ENCODE measurements around the gene TRIM10. TPM values are rescaled to one million over a fixed set of nuclear protein-coding genes. Genes with fewer than 3 reads are reported as not detected.

Gene TRIM10
- total RNA-seq, 1 donor from 2014 or later: not detected

GRCh38 chr6:30195951-30196350 lies 34.9 kb upstream of the TRIM10 start:
- H3K9me3 ChIP-seq (replicated peaks): no peaks in the 10 kb centered on the region
- no peaks in the 10 kb centered on the region for H3K27me3 ChIP-seq (ENCODE audit: low read depth)
- no peak for TF ChIP-seq CTCF (IDR thresholded peaks at IDR 0.05; ENCODE audit: borderline replicate concordance)
- no peak for DNase-seq
- H3K4me3 ChIP-seq: no peak overlapping the region
- H3K27ac ChIP-seq (replicated peaks): no peak overlapping the region
- intact Hi-C loops (cut with micrococcal nuclease): no loop called here
- peaks cover 5% of the 10 kb centered on the region for H3K4me1 ChIP-seq
- H3K36me3 ChIP-seq: peaks cover 86% of the 10 kb centered on the region

- Histone ChIP-seq H3K36me3 (peaks cover 86% of the 10 kb centered on the region), H3K4me1 (no peaks in the 10 kb centered on the region), H3K4me3 (no peak overlapping the region), H3K9me3 (replicated peaks) (no peaks in the 10 kb centered on the region), H3K27ac (replicated peaks) (no peak overlapping the region), H3K27me3 (ENCODE audit: low read depth) (no peaks in the 10 kb centered on the region)
- DNase-seq: no peak
- TF ChIP-seq CTCF (IDR thresholded peaks at IDR 0.05; ENCODE audit: borderline replicate concordance): no peak
- intact Hi-C loops (cut with micrococcal nuclease): no loop called here
These were observed 34.0 kb upstream of the TRIM10 start for GRCh38 chr6:30194797-30195690.

GRCh38 chr6:30192076-30192475 lies 31.1 kb upstream of the TRIM10 start:
- H3K27me3 ChIP-seq (ENCODE audit: low read depth): no peaks in the 10 kb centered on the region
- no peaks in the 10 kb centered on the region for H3K4me1 ChIP-seq
- no peak overlapping the region for H3K4me3 ChIP-seq
- intact Hi-C loops (cut with micrococcal nuclease): no loop called here
- TF ChIP-seq CTCF (IDR thresholded peaks at IDR 0.05; ENCODE audit: borderline replicate concordance): no peak
- no peaks in the 10 kb centered on the region for H3K9me3 ChIP-seq (replicated peaks)
- peaks cover 84% of the 10 kb centered on the region for H3K36me3 ChIP-seq
- H3K27ac ChIP-seq (replicated peaks): no peak overlapping the region
- no peak for DNase-seq

- intact Hi-C loops (cut with micrococcal nuclease): no loop called here
- Histone ChIP-seq H3K27ac (replicated peaks) (no peak overlapping the region), H3K4me1 (no peaks in the 10 kb centered on the region), H3K4me3 (no peak overlapping the region), H3K9me3 (replicated peaks) (no peaks in the 10 kb centered on the region), H3K36me3 (peaks cover 73% of the 10 kb centered on the region), H3K27me3 (ENCODE audit: low read depth) (no peaks in the 10 kb centered on the region)
- DNase-seq: no peak
- TF ChIP-seq CTCF (IDR thresholded peaks at IDR 0.05; ENCODE audit: borderline replicate concordance): no peak
These were observed 27.5 kb upstream of the TRIM10 start for GRCh38 chr6:30188541-30188940.

GRCh38 chr6:30185846-30186484 lies 25.0 kb upstream of the TRIM10 start:
- Histone ChIP-seq H3K4me1 (no peaks in the 10 kb centered on the region), H3K9me3 (replicated peaks) (no peaks in the 10 kb centered on the region), H3K27ac (replicated peaks) (no peak overlapping the region), H3K4me3 (no peak overlapping the region), H3K27me3 (ENCODE audit: low read depth) (no peaks in the 10 kb centered on the region), H3K36me3 (peaks cover 57% of the 10 kb centered on the region)
- no peak for TF ChIP-seq CTCF (IDR thresholded peaks at IDR 0.05; ENCODE audit: borderline replicate concordance)
- DNase-seq: no peak
- intact Hi-C loops (cut with micrococcal nuclease): no loop called here

All from left ventricle myocardium inferior (tissue), 1 donor.